ENCODE results near the gene MYH9.

MYH9 gene

GRCh38 chr22:36294801-36295200 is 93.0 kb downstream of the MYH9 start:
- Histone ChIP-seq H3K27me3 (replicated peaks; ENCODE audit: insufficient read depth, low read length) (no peaks in the 10 kb centered on the region), H3K4me3 (ENCODE audit: low read length) (no peak overlapping the region), H3K9me2 (replicated peaks; ENCODE audit: insufficient read depth, low read length) (no peaks in the 10 kb centered on the region), H2AFZ (ENCODE audit: low read length) (no peak overlapping the region), H3K36me3 (replicated peaks; ENCODE audit: insufficient read depth, low read length) (peaks cover 58% of the 10 kb centered on the region), H4K20me1 (ENCODE audit: insufficient read depth, low read length) (no peaks in the 10 kb centered on the region), H3K4me1 (ENCODE audit: low read length) (no peaks in the 10 kb centered on the region), H3K9ac (ENCODE audit: low read length) (no peak overlapping the region), H3K4me2 (ENCODE audit: low read depth, low read length) (no peak overlapping the region), H3K27ac (ENCODE audit: low read length) (no peak overlapping the region), H3K79me2 (ENCODE audit: low read length) (peaks cover 78% of the 10 kb centered on the region), H3F3A (ENCODE audit: insufficient read depth, low read length) (peaks cover 7% of the 10 kb centered on the region; the same call in 1 of the 2 replicates), H3K9me3 (replicated peaks; ENCODE audit: insufficient read depth, low read length) (no peaks in the 10 kb centered on the region)
- no peak for TF ChIP-seq EZH2 (optimal IDR thresholded peaks at IDR 0.05; ENCODE audit: low read depth, low read length)
- TF ChIP-seq CTCF (IDR thresholded peaks at IDR 0.05; ENCODE audit: low read length) = no peak
- no peak for TF ChIP-seq EZH2phosphoT487 (IDR thresholded peaks at IDR 0.05; ENCODE audit: low read length)
- no peak for DNase-seq

GRCh38 chr22:36294293-36294620 is 93.5 kb downstream of the MYH9 start:
- Histone ChIP-seq H4K20me1 (ENCODE audit: insufficient read depth, low read length) (no peaks in the 10 kb centered on the region), H2AFZ (ENCODE audit: low read length) (no peak overlapping the region), H3K4me3 (ENCODE audit: low read length) (no peak overlapping the region), H3K36me3 (replicated peaks; ENCODE audit: insufficient read depth, low read length) (peaks cover 58% of the 10 kb centered on the region), H3K79me2 (ENCODE audit: low read length) (peaks cover 78% of the 10 kb centered on the region), H3K27me3 (replicated peaks; ENCODE audit: insufficient read depth, low read length) (no peaks in the 10 kb centered on the region), H3K9me2 (replicated peaks; ENCODE audit: insufficient read depth, low read length) (no peaks in the 10 kb centered on the region), H3K9ac (ENCODE audit: low read length) (no peak overlapping the region), H3K9me3 (replicated peaks; ENCODE audit: insufficient read depth, low read length) (no peaks in the 10 kb centered on the region), H3F3A (ENCODE audit: insufficient read depth, low read length) (peaks cover 13% of the 10 kb centered on the region; the same call in 1 of the 2 replicates), H3K4me2 (ENCODE audit: low read depth, low read length) (no peak overlapping the region), H3K4me1 (ENCODE audit: low read length) (no peaks in the 10 kb centered on the region), H3K27ac (ENCODE audit: low read length) (no peak overlapping the region)
- DNase-seq = no peak
- TF ChIP-seq CTCF (IDR thresholded peaks at IDR 0.05; ENCODE audit: low read length) (no peak), EZH2 (optimal IDR thresholded peaks at IDR 0.05; ENCODE audit: low read depth, low read length) (no peak), EZH2phosphoT487 (IDR thresholded peaks at IDR 0.05; ENCODE audit: low read length) (no peak)

GRCh38 chr22:36293606-36294292 is 94.0 kb downstream of the MYH9 start:
- no peak for DNase-seq
- Histone ChIP-seq H3K27me3 (replicated peaks; ENCODE audit: insufficient read depth, low read length) (no peaks in the 10 kb centered on the region), H3K9me2 (replicated peaks; ENCODE audit: insufficient read depth, low read length) (no peaks in the 10 kb centered on the region), H4K20me1 (ENCODE audit: insufficient read depth, low read length) (no peaks in the 10 kb centered on the region), H3K4me3 (ENCODE audit: low read length) (no peak overlapping the region), H3K9me3 (replicated peaks; ENCODE audit: insufficient read depth, low read length) (no peaks in the 10 kb centered on the region), H3F3A (ENCODE audit: insufficient read depth, low read length) (peaks cover 17% of the 10 kb centered on the region; the same call in 1 of the 2 replicates), H3K4me2 (ENCODE audit: low read depth, low read length) (no peak overlapping the region), H3K4me1 (ENCODE audit: low read length) (no peaks in the 10 kb centered on the region), H3K9ac (ENCODE audit: low read length) (no peak overlapping the region), H2AFZ (ENCODE audit: low read length) (no peak overlapping the region), H3K27ac (ENCODE audit: low read length) (no peak overlapping the region), H3K79me2 (ENCODE audit: low read length) (peaks cover 77% of the 10 kb centered on the region), H3K36me3 (replicated peaks; ENCODE audit: insufficient read depth, low read length) (peaks cover 62% of the 10 kb centered on the region)
- no peak for TF ChIP-seq EZH2 (optimal IDR thresholded peaks at IDR 0.05; ENCODE audit: low read depth, low read length)

GRCh38 chr22:36292823-36293530 is 94.8 kb downstream of the MYH9 start:
- H3K4me3 ChIP-seq (ENCODE audit: low read length) = no peak overlapping the region
- H2AFZ ChIP-seq (ENCODE audit: low read length) = no peak overlapping the region
- no peak overlapping the region for H3K27ac ChIP-seq (ENCODE audit: low read length)
- H3K27me3 ChIP-seq (replicated peaks; ENCODE audit: insufficient read depth, low read length) = no peaks in the 10 kb centered on the region
- H3K9ac ChIP-seq (ENCODE audit: low read length) = no peak overlapping the region
- peaks cover 72% of the 10 kb centered on the region for H3K79me2 ChIP-seq (ENCODE audit: low read length)
- H3F3A ChIP-seq (ENCODE audit: insufficient read depth, low read length) = peaks cover 25% of the 10 kb centered on the region; the same call in 1 of the 2 replicates
- no peak for DNase-seq
- H4K20me1 ChIP-seq (ENCODE audit: insufficient read depth, low read length) = no peaks in the 10 kb centered on the region
- no peaks in the 10 kb centered on the region for H3K9me3 ChIP-seq (replicated peaks; ENCODE audit: insufficient read depth, low read length)
- no peak overlapping the region for H3K4me2 ChIP-seq (ENCODE audit: low read depth, low read length)
- peaks cover 64% of the 10 kb centered on the region for H3K36me3 ChIP-seq (replicated peaks; ENCODE audit: insufficient read depth, low read length)
- no peaks in the 10 kb centered on the region for H3K4me1 ChIP-seq (ENCODE audit: low read length)
- TF ChIP-seq CTCF (IDR thresholded peaks at IDR 0.05; ENCODE audit: low read length) = no peak
- no peak for TF ChIP-seq EZH2phosphoT487 (IDR thresholded peaks at IDR 0.05; ENCODE audit: low read length)
- no peaks in the 10 kb centered on the region for H3K9me2 ChIP-seq (replicated peaks; ENCODE audit: insufficient read depth, low read length)
